ENCODE results near the gene KRTAP4-3. TPM values are rescaled to one million over a fixed set of nuclear protein-coding genes. Genes with fewer than 3 reads are reported as not detected.

The KRTAP4-3 gene
- polyA plus RNA-seq, 3 donors = not detected

GRCh38 chr17:41147531-41148204 is 20.4 kb downstream of the KRTAP4-3 start:
- peaks cover 8 to 17% (median 14%) of the 10 kb centered on the region in 7 donors for H3K9me3 Mint-ChIP-seq
- intact Hi-C loops (cut with micrococcal nuclease) = no loop called here
- Histone ChIP-seq H3K9ac (ENCODE audit: insufficient read depth, low read length, poor library complexity, severe bottlenecking) (no peak overlapping the region), H3K9me3 (replicated peaks in 1 of 2; ENCODE audit: control insufficient read depth in 1 of 2, insufficient read depth in 1 of 2, low read length in 2 of 2) (peaks cover 6 to 13% of the 10 kb centered on the region in 2 donors), H3K4me2 (replicated peaks; ENCODE audit: extremely low read depth, low read length, poor library complexity, severe bottlenecking) (no peak overlapping the region), H3K4me3 (replicated peaks in 1 of 3; ENCODE audit: low read depth in 2 of 3, low read length in 3 of 3) (no peak overlapping the region), H4K20me1 (ENCODE audit: insufficient read depth, low read length) (no peaks in the 10 kb centered on the region), H3K27me3 (ENCODE audit: control insufficient read depth in 2 of 2, insufficient read depth in 2 of 2, low read length in 2 of 2) (no peaks in the 10 kb centered on the region), H3K79me2 (ENCODE audit: insufficient read depth, low read length) (no peaks in the 10 kb centered on the region), H3K36me3 (replicated peaks in 1 of 2; ENCODE audit: control insufficient read depth in 1 of 2, insufficient read depth in 2 of 2, low read length in 2 of 2) (no peaks in the 10 kb centered on the region), H2AFZ (ENCODE audit: insufficient read depth, low read depth, low read length, poor library complexity, severe bottlenecking) (no peak overlapping the region), H3K4me1 (ENCODE audit: control insufficient read depth in 1 of 2, insufficient read depth in 2 of 2, low read length in 2 of 2) (no peaks in the 10 kb centered on the region), H3K27ac (ENCODE audit: low read depth in 1 of 2, low read length in 2 of 2) (no peak overlapping the region)
- DNase-seq = no peak
- peaks cover 3 to 4% (median 3%) of the 10 kb centered on the region in 3 donors for H3K27me3 Mint-ChIP-seq (ENCODE audit: low read depth in 3 of 3)
- no peaks in the 10 kb centered on the region for H3K36me3 Mint-ChIP-seq
- H3K4me1 Mint-ChIP-seq = no peaks in the 10 kb centered on the region
- no peak for TF ChIP-seq CTCF (IDR thresholded peaks at IDR 0.05)
- no peak overlapping the region for H3K27ac Mint-ChIP-seq
- H3K4me3 Mint-ChIP-seq = no peak overlapping the region
- WGBS (ENCODE audit: insufficient coverage) = 100% methylated on average over 1 of the region's 2 CpGs

- DNase-seq = no peak
- WGBS (ENCODE audit: insufficient coverage) = no CpG with 5 or more reads among the region's 2 CpGs
- Histone ChIP-seq H2AFZ (ENCODE audit: insufficient read depth, low read depth, low read length, poor library complexity, severe bottlenecking) (no peak overlapping the region), H3K9me3 (replicated peaks in 1 of 2; ENCODE audit: control insufficient read depth in 1 of 2, insufficient read depth in 1 of 2, low read length in 2 of 2) (peaks cover 7 to 21% of the 10 kb centered on the region in 2 donors), H4K20me1 (ENCODE audit: insufficient read depth, low read length) (no peaks in the 10 kb centered on the region), H3K27ac (ENCODE audit: low read depth in 1 of 2, low read length in 2 of 2) (no peak overlapping the region), H3K79me2 (ENCODE audit: insufficient read depth, low read length) (no peaks in the 10 kb centered on the region), H3K36me3 (replicated peaks in 1 of 2; ENCODE audit: control insufficient read depth in 1 of 2, insufficient read depth in 2 of 2, low read length in 2 of 2) (no peaks in the 10 kb centered on the region), H3K27me3 (ENCODE audit: control insufficient read depth in 2 of 2, insufficient read depth in 2 of 2, low read length in 2 of 2) (no peaks in the 10 kb centered on the region), H3K4me1 (ENCODE audit: control insufficient read depth in 1 of 2, insufficient read depth in 2 of 2, low read length in 2 of 2) (no peaks in the 10 kb centered on the region), H3K4me2 (replicated peaks; ENCODE audit: extremely low read depth, low read length, poor library complexity, severe bottlenecking) (no peak overlapping the region), H3K9ac (ENCODE audit: insufficient read depth, low read length, poor library complexity, severe bottlenecking) (no peak overlapping the region), H3K4me3 (replicated peaks in 1 of 3; ENCODE audit: low read depth in 2 of 3, low read length in 3 of 3) (no peak overlapping the region)
- Mint-ChIP-seq H3K4me3 (no peak overlapping the region), H3K27me3 (ENCODE audit: low read depth in 3 of 3) (peaks cover 3 to 4% (median 3%) of the 10 kb centered on the region in 3 donors), H3K4me1 (no peaks in the 10 kb centered on the region), H3K36me3 (no peaks in the 10 kb centered on the region), H3K9me3 (peaks cover 17 to 32% (median 25%) of the 10 kb centered on the region in 7 donors), H3K27ac (no peak overlapping the region)
- intact Hi-C loops (cut with micrococcal nuclease) = no loop called here
- no peak for TF ChIP-seq CTCF (IDR thresholded peaks at IDR 0.05)
Measured at GRCh38 chr17:41145261-41145660, 22.8 kb downstream of the KRTAP4-3 start.

All from CD14-positive monocyte (primary cell).